D721Med (cell line): Measurements from ENCODE around the gene SYNE2.

Experiments
- DNase-seq: peaks from one replicate; pipeline ENCODE4 v3.0.0; 2011; ENCODE audit warnings: low spot score; ENCODE audit not compliant: insufficient read length
- FAIRE-seq: peaks from 2 replicates; lab custom pipeline; 2011; peaks lifted over from hg19 to GRCh38; lab: Jason Lieb, UNC
- TF ChIP-seq, protein P1 (sequence below): IDR thresholded peaks from 2 replicates; pipeline ENCODE4 v1.5.1; 2012; ENCODE audit warnings: mild to moderate bottlenecking, control low read depth; ENCODE audit not compliant: insufficient read depth; ENCODE audit errors: missing control alignments

SYNE2 gene

DNA sequence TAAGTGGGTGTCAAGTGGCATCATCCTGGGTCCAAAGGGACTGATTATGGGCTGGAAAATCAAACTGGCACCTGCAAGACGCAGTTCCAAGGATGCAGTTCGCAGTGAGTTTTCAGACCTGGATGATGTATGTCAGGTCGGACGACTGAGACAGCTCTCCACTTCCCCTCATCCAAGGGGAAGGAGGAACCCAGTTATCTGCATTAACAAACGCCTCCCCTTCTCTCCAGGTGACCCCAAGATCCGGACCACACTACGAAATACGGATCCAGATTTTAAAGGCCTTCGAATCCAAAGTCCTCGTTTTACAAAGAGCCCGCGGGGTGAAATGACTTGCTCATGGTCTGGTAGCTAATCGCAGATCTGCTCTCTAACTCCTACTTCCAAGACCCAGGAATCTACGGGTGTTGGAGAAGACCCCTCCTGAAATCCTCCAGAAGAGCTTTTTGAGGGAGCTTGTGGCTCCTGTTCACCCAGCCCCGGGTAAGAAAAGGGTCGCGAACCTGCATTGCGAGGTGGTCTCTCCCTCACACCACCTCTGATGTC, 460 bp upstream of the SYNE2 start:
- no peak for DNase-seq
- no peak for FAIRE-seq
- TF ChIP-seq, protein P1, sequence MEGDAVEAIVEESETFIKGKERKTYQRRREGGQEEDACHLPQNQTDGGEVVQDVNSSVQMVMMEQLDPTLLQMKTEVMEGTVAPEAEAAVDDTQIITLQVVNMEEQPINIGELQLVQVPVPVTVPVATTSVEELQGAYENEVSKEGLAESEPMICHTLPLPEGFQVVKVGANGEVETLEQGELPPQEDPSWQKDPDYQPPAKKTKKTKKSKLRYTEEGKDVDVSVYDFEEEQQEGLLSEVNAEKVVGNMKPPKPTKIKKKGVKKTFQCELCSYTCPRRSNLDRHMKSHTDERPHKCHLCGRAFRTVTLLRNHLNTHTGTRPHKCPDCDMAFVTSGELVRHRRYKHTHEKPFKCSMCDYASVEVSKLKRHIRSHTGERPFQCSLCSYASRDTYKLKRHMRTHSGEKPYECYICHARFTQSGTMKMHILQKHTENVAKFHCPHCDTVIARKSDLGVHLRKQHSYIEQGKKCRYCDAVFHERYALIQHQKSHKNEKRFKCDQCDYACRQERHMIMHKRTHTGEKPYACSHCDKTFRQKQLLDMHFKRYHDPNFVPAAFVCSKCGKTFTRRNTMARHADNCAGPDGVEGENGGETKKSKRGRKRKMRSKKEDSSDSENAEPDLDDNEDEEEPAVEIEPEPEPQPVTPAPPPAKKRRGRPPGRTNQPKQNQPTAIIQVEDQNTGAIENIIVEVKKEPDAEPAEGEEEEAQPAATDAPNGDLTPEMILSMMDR: no peak

DNA sequence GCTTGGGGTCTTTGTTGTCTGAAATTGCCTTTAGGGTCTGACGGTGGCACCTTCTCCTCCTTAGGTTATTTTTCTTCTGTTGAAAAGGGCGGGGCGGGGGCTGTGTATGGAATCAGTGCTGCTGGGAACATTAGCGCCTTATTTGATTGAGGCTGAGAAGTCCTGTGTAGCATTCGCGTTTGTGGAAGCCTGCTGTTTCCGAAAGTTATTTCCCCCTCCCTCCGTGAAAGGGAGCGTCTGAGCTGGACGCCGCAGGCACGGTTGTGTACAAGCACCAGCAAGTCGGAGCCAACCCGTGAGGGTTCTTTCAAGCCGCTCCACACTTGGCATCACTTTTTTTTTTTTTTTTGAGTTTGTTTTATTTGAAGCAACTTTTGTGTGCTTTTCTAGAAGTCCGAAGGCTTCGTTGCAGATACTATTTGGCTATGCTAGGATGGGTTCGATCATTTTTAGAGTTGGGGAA, 1.1 kb downstream of the SYNE2 start:
- TF ChIP-seq, protein P1: no peak
- FAIRE-seq: no peak
- no peak for DNase-seq

DNA sequence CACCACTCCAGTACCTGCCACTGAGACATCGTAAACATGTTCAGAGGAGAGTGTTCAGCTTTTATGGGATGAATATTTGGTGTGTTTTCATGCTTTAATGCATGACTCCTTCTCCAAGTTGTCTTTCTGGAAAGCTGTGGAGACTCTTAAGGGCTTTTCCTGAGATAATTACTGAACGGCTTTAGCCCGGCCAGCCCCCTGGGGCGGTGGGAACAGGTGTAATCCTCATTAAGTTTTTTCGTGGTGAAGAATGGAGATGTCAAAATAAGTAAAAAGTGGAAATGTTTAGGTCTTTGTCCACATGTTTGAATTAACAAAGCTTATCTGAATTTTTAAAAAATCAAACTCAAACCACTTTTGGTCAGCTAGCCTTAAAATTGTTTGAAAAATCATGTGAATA, 1.5 kb downstream of the SYNE2 start:
- DNase-seq (no peak), FAIRE-seq (no peak)
- TF ChIP-seq, protein P1: no peak

DNA sequence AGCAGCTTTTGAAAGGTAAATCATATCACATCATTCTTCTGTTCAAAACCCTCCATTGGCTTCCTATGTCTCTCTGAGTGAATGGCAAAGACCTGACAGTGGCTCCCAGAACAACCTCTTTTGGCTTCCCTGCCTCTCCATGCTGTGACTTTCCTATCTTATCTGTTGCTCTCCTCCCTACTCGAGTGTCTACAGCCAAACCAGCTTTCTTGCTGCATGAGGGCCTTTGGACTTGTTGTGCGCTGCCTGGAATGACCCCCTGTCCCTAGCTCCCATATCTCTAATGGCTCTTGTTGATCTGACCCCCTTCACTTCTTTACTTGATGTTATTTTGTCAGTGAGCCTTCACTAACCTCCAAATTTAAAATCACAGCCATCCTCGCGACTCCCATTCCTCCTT, 2.5 kb downstream of the SYNE2 start:
- TF ChIP-seq, protein P1: no peak
- FAIRE-seq (no peak), DNase-seq (no peak)

DNA sequence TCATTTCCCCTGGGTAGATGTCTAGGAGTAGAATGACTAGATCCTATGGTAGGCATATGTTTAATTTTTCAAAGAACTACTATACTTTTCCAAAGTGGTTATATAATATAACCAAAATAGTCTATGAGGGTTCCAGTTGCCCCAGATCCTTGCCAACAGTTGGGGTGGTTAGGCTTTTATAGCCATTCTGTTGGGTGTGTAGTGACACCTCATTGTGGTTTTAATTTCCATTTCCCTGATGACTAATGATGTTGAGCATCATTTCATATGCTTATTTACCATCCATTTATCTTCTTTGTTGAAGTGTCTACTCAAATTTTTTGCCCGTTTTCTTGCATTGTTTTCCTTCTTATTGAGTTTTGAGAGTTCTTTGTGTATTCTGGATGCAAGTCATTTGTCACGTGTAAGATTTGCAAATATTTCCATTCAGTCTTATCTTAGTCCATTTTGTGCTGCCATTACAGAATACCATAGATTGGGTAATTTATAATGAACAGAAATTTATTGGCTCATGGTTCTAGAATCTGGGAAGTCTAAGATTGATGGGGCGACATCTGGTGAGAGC, 4.7 kb downstream of the SYNE2 start:
- FAIRE-seq (no peak), DNase-seq (no peak)
- TF ChIP-seq, protein P1: no peak

DNA sequence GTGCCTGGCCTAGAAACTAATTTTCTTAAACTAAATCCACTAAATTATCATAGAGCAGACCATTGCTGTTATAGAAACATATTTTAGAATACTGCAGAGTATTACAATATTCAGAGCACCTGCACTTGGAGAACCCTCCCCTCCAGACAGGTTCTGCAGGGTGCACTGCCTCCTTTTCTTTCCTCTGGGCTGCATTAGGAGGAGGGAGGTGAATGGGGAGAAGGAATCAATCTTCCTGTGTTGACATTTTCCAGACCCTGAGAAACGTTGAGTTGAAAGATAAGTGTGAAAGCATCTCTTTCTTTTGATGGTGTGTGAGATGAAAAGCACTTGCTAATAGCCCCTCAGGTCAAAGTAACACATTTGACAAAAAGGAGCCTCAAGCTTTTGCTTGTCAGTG, 7.3 kb downstream of the SYNE2 start:
- TF ChIP-seq, protein P1: no peak
- no peak for DNase-seq
- FAIRE-seq: no peak

DNA sequence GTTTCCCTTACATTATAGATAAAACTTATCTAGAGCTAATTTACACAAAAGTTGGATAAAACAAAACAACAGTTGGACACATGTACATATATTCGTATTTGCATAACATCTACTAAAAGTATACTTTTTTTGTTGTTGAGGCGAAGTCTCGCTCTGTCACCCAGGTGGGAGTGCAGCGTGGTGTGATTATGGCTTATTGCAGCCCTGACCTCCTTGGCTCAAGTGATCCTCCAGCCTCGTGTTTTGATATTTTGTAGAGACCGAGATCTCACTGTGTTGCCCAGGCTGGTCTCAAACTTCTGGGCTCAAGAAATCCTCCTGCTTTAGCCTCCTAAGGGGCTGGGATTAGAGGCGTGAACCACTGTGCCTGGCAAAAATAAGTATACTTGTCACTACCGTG, 9.4 kb downstream of the SYNE2 start:
- FAIRE-seq (no peak), DNase-seq (no peak)
- TF ChIP-seq, protein P1: no peak
